K562 (cell line): ENCODE data around the gene MRPL58. TPM values are rescaled to one million over a fixed set of nuclear protein-coding genes. Genes with fewer than 3 reads are reported as not detected.
A peak's percentile ranks its signal among the peaks of the same experiment; 100 is the strongest.

ENCODE experiments used
- CHD2 ChIP-seq: IDR thresholded peaks from 2 replicates; pipeline ENCODE4 v1.6.1; 2011; ENCODE audit warnings: low read depth, low read length
- E2F6 ChIP-seq, 2 experiments: IDR thresholded peaks; 2 replicates each; pipeline ENCODE4 v1.6.1; 2011; ENCODE audit warnings: borderline replicate concordance in 1 of 2, control low read depth in 1 of 2, low read depth in 1 of 2, low read length in 1 of 2, mild to moderate bottlenecking in 1 of 2, mixed read lengths in 1 of 2, moderate library complexity in 1 of 2; ENCODE audit not compliant: insufficient read depth in 1 of 2, insufficient read length in 1 of 2, poor library complexity in 1 of 2, severe bottlenecking in 1 of 2; ENCODE audit errors: extremely low read depth in 1 of 2
- KDM1A ChIP-seq, 2 experiments: fragments of 450-650 bp; IDR thresholded peaks; 2 replicates each; pipeline ENCODE4 v1.6.1; 2016; ENCODE audit warnings: mild to moderate bottlenecking in 2 of 2
- MEIS2 ChIP-seq: fragments of 450-650 bp; IDR thresholded peaks from 2 replicates; pipeline ENCODE4 v1.6.1; 2014; ENCODE audit warnings: mild to moderate bottlenecking; ENCODE audit not compliant: partially characterized antibody
- NFYB ChIP-seq: IDR thresholded peaks from 2 replicates; pipeline ENCODE4 v1.6.1; 2011; ENCODE audit warnings: mild to moderate bottlenecking, moderate library complexity; ENCODE audit not compliant: insufficient read length; ENCODE audit errors: extremely low read depth
- SRF ChIP-seq, 2 experiments: fragments of 250-450, 450-650 bp in 1 of 2; sonication (Bioruptor Pico) in 1 of 2; sonication (generic) in 1 of 2; formaldehyde crosslinking; IDR thresholded peaks; 2 replicates each; pipeline versions ENCODE4 v1.5.0 to v1.5.1; 2020 to 2022; ENCODE audit warnings: mild to moderate bottlenecking in 1 of 2, missing genetic modification reagents in 1 of 2
- TAF1 ChIP-seq: IDR thresholded peaks from 2 replicates; pipeline ENCODE4 v1.6.1; 2011; ENCODE audit warnings: mild to moderate bottlenecking, low read length, moderate library complexity; ENCODE audit not compliant: insufficient read depth, control insufficient read depth, severe bottlenecking; ENCODE audit errors: extremely low read depth
- TCF15 ChIP-seq: fragments of 250-450 bp; sonication (Bioruptor Pico); IDR thresholded peaks from 2 replicates; pipeline ENCODE4 v1.8.0; 2022; ENCODE audit warnings: moderate library complexity, mild to moderate bottlenecking, inconsistent platforms
- ZBTB26 ChIP-seq: fragments of 450-650 bp; formaldehyde crosslinking; IDR thresholded peaks from 2 replicates; pipeline ENCODE4 v1.4.0; 2022; ENCODE audit warnings: missing genetic modification characterization
- ZNF3 ChIP-seq: fragments of 250-450 bp; sonication (Bioruptor Pico); IDR thresholded peaks from 2 replicates; pipeline ENCODE4 v1.5.0; 2021; ENCODE audit warnings: mild to moderate bottlenecking, moderate library complexity
- polyA plus RNA-seq, 8 experiments: library from polyadenylated mRNA; depleted of rRNA in 4 of 8; stranded (reverse) in 5 of 8; unstranded in 3 of 8; fragments of >200 nt; fragmentation: Nextera tagmentation in 2 of 8; fragmentation: Illumina TruSeq in 1 of 8; extraction: Ambion mirVana in 2 of 8; extraction: Trizol in 1 of 8; gene quantifications; 2 replicates each; pipeline versions ENCODE4 v1.2.1 to v1.2.3, GENCODE V29; 2011 to 2014; ENCODE audit warnings: inconsistent platforms in 1 of 8, missing spikeins in 1 of 8
- total RNA-seq, 7 experiments: library from RNA; depleted of rRNA in 6 of 7; stranded (reverse); fragments of >200 nt in 6 of 7; fragmentation: Illumina TruSeq in 2 of 7; extraction: Trizol in 2 of 7; gene quantifications; 2 replicates each; pipeline versions ENCODE4 v1.2.1 to v1.2.3, GENCODE V29; 2011 to 2021; ENCODE audit warnings: low replicate concordance in 1 of 7
- TF ChIP-seq, protein P1 (sequence below): fragments of 200-600 bp; sonication (generic); IDR thresholded peaks from one replicate; pipeline ENCODE4 v1.6.1; 2012; ENCODE audit warnings: mild to moderate bottlenecking, low read depth, low read length, inconsistent platforms
- TF ChIP-seq, protein P2 (sequence below): fragments of 250-450 bp; sonication (Bioruptor Pico); IDR thresholded peaks from 2 replicates; pipeline ENCODE4 v1.9.0; 2021; ENCODE audit warnings: mild to moderate bottlenecking

The MRPL58 gene
- total and polyA plus RNA-seq, 9 of the 15 experiments (the other 6 are each of a cell fraction or from before 2014, with no cell fraction given), result 30.8 to 107 (median 72.4) TPM

DNA sequence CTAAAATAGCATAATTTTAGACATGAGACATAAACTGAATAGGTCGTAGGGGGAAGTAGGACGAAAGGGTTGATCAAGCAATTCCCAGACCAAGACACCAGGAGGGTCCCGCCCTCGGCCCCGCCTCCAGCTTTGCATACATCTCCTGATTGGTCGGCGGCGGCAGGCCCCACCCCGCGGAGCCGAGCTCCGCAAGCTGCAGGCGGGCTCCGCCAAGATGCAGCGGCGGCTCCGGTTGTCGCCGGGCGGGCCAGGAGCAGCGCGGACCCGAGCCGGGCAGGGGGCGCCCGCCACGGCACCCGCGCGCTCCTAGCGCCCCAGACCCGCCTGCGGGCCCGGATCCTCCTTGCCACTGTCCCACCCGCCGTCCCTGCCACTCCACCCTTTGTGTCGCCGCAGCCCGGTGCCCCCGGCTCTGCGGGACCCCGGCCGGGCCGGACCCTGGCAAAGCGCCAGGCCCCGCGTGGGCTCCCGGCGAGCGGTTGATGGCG lies 25.0 kb upstream of the MRPL58 start, which contains the start of gene CDR2L (continued):
- TF ChIP-seq, protein P1, sequence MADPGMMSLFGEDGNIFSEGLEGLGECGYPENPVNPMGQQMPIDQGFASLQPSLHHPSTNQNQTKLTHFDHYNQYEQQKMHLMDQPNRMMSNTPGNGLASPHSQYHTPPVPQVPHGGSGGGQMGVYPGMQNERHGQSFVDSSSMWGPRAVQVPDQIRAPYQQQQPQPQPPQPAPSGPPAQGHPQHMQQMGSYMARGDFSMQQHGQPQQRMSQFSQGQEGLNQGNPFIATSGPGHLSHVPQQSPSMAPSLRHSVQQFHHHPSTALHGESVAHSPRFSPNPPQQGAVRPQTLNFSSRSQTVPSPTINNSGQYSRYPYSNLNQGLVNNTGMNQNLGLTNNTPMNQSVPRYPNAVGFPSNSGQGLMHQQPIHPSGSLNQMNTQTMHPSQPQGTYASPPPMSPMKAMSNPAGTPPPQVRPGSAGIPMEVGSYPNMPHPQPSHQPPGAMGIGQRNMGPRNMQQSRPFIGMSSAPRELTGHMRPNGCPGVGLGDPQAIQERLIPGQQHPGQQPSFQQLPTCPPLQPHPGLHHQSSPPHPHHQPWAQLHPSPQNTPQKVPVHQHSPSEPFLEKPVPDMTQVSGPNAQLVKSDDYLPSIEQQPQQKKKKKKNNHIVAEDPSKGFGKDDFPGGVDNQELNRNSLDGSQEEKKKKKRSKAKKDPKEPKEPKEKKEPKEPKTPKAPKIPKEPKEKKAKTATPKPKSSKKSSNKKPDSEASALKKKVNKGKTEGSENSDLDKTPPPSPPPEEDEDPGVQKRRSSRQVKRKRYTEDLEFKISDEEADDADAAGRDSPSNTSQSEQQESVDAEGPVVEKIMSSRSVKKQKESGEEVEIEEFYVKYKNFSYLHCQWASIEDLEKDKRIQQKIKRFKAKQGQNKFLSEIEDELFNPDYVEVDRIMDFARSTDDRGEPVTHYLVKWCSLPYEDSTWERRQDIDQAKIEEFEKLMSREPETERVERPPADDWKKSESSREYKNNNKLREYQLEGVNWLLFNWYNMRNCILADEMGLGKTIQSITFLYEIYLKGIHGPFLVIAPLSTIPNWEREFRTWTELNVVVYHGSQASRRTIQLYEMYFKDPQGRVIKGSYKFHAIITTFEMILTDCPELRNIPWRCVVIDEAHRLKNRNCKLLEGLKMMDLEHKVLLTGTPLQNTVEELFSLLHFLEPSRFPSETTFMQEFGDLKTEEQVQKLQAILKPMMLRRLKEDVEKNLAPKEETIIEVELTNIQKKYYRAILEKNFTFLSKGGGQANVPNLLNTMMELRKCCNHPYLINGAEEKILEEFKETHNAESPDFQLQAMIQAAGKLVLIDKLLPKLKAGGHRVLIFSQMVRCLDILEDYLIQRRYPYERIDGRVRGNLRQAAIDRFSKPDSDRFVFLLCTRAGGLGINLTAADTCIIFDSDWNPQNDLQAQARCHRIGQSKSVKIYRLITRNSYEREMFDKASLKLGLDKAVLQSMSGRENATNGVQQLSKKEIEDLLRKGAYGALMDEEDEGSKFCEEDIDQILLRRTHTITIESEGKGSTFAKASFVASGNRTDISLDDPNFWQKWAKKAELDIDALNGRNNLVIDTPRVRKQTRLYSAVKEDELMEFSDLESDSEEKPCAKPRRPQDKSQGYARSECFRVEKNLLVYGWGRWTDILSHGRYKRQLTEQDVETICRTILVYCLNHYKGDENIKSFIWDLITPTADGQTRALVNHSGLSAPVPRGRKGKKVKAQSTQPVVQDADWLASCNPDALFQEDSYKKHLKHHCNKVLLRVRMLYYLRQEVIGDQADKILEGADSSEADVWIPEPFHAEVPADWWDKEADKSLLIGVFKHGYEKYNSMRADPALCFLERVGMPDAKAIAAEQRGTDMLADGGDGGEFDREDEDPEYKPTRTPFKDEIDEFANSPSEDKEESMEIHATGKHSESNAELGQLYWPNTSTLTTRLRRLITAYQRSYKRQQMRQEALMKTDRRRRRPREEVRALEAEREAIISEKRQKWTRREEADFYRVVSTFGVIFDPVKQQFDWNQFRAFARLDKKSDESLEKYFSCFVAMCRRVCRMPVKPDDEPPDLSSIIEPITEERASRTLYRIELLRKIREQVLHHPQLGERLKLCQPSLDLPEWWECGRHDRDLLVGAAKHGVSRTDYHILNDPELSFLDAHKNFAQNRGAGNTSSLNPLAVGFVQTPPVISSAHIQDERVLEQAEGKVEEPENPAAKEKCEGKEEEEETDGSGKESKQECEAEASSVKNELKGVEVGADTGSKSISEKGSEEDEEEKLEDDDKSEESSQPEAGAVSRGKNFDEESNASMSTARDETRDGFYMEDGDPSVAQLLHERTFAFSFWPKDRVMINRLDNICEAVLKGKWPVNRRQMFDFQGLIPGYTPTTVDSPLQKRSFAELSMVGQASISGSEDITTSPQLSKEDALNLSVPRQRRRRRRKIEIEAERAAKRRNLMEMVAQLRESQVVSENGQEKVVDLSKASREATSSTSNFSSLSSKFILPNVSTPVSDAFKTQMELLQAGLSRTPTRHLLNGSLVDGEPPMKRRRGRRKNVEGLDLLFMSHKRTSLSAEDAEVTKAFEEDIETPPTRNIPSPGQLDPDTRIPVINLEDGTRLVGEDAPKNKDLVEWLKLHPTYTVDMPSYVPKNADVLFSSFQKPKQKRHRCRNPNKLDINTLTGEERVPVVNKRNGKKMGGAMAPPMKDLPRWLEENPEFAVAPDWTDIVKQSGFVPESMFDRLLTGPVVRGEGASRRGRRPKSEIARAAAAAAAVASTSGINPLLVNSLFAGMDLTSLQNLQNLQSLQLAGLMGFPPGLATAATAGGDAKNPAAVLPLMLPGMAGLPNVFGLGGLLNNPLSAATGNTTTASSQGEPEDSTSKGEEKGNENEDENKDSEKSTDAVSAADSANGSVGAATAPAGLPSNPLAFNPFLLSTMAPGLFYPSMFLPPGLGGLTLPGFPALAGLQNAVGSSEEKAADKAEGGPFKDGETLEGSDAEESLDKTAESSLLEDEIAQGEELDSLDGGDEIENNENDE, result no peak
- TF ChIP-seq TAF1 (peak; percentile 55), E2F6 (IDR thresholded peaks at IDR 0.05; ENCODE audit: borderline replicate concordance in 1 of 2, extremely low read depth in 1 of 2, insufficient read depth in 1 of 2, insufficient read length in 1 of 2, low read depth in 1 of 2, low read length in 1 of 2, poor library complexity in 1 of 2, severe bottlenecking in 1 of 2) (peak in 1 of 2 experiments; percentile 56), ZBTB26 (CRISPR knock-in tag) (no peak), ZNF3 (no peak), MEIS2 (no peak), NFYB (peak; percentile 52), TCF15 (CRISPR knock-in tag) (no peak), CHD2 (no peak), KDM1A (IDR thresholded peaks at IDR 0.05) (no peak), SRF (CRISPR knock-in tag; IDR thresholded peaks at IDR 0.05) (no peak; a peak in 1 of 4 replicates)
- TF ChIP-seq, protein P2, sequence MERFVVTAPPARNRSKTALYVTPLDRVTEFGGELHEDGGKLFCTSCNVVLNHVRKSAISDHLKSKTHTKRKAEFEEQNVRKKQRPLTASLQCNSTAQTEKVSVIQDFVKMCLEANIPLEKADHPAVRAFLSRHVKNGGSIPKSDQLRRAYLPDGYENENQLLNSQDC, result peak; percentile 33; the same call in 1 of the 2 replicates
